Activated T-cell treated with anti-CD3 and anti-CD28 coated beads for 48 hours (primary cell): ENCODE measurements around the gene E2F4.

Experiments used
- DNase-seq: peaks from one replicate; pipeline ENCODE4 v3.0.0-alpha.2; 2020; ENCODE audit warnings: low read depth

The E2F4 gene

DNA sequence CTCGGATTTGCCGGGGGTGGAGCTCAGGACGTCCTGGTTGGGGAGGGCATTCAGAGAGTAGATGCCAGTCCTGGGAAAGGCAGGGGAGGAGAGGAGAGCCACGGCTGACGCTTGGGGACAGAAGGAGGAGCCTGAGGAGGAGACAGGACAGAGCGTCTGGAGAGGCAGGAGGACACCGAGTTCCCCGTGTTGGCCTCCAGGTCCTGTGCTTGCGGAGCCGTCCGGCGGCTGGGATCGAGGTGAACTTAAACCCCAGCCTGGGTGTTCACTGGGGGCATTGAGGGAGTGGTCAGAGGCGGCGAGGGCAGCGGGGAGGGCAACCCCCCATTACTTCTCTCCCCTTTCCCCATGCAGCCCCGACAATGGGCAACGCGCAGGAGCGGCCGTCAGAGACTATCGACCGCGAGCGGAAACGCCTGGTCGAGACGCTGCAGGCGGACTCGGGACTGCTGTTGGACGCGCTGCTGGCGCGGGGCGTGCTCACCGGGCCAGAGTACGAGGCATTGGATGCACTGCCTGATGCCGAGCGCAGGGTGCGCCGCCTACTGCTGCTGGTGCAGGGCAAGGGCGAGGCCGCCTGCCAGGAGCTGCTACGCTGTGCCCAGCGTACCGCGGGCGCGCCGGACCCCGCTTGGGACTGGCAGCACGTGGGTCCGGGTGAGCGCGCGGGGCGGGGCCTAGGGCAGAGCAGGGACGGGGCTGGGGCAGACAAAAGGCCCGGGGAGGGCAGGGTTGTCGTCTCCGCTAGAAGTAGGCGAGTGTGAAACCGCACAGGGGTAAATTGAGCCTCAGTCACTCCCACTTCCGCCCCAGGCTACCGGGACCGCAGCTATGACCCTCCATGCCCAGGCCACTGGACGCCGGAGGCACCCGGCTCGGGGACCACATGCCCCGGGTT, 17.9 kb upstream of the E2F4 start:
- no peak for DNase-seq

DNA sequence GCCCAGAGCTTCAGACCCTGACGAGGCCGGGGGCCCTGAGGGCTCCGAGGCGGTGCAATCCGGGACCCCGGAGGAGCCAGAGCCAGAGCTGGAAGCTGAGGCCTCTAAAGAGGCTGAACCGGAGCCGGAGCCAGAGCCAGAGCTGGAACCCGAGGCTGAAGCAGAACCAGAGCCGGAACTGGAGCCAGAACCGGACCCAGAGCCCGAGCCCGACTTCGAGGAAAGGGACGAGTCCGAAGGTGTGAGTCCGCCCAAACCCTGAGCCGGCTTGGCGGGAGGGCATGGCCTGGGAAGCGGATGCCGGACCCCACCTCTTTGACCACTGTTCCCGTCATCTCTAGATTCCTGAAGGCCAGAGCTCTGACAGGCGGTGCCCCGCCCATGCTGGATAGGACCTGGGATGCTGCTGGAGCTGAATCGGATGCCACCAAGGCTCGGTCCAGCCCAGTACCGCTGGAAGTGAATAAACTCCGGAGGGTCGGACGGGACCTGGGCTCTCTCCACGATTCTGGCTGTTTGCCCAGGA, 17.2 kb upstream of the E2F4 start:
- DNase-seq = no peak

DNA sequence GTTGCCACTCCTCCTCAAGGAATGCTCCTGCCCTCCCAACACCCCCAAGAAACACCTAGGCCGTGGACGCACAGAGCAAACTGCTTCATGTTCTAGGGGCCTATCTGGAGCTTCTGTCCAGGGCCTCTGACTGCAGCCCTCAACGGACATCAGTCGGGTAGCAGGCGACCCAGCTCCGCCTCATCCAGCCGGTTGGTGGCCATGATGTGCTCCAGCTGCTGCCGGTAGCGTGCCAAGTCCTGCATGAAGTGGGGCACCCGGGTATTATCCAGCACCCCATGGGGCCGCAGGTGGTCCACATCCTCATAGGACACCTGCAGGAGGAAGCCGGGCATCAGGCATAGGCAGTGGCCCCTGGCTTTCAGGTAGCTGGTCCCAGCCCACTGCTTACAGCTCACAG, 15.3 kb upstream of the E2F4 start:
- DNase-seq = no peak

DNA sequence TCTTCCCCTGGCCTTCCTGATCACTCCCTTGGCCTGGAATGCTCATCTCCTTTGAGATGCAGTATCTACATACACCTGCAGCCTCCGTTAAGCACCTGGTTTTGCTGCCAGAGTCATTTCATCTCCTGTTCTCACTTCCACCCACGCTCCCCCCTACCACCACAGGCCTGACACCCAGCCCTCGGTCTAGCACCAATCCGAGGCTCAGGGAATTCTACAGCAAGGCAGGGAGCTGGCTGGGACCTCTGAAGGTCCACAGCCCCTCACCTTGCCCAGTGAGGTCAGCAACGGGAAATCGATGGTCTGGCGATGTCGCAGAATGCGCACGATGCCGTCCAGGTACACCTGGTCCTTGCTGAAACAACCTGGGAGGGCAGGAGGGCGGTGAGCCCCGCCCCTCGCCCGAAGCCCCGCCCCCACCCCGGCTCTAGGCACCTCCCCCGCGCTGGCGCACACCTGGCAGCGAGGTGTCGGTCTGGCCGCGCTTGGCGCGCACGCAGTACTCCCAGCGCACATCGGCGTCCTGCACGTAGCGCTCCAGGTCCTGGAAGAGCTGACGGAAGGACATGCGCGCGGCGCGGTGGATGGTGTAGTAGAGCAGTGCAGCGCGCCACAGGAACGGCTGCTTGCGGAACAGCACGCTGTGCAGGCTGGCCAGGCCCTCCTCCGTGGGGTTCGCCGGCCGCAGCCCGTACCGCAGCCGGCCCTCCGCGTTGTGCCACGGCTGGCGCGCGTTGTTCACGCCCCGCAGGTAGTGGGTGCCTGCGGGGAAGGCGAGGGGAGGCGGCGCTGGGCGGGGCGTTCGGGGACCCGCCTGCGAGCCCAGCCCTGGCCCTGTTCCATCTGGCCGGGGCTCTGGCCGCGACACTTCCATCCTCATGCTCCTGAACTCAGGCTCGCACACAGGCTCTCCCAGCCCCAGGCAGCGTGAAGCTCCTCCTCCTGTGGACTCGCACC, 13.9 kb upstream of the E2F4 start:
- no peak for DNase-seq

DNA sequence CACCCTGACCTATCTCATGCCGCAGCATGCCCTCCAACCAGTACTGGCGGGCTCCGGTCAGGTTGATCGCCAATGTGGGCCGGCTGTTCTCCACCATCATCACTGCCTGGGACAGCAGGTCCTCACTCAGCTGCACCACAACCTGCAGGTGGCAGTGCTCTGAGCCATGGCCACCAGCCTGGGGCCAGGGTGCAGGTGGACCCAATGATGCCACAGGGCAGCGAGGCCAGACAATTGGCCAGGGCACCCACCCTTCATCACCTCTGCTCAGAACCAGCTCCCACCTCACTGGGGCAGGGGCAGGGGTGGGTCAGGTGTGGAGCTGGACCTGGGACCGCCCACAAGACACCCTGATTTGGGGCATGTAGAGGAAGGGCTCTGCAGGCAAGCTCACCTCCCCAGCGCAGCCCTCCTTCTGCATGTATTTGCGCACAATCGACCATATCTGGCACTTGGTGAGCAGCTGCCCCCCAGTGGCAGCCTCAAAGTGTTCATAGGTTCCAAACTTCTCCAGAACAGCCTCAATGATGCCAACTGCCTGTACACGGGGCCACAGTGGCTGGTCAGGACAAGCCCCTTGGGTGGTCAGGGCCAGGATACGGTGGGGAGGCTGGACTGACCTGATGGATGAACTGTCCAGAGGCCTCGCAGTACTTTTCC, 12.4 kb upstream of the E2F4 start:
- no peak for DNase-seq

DNA sequence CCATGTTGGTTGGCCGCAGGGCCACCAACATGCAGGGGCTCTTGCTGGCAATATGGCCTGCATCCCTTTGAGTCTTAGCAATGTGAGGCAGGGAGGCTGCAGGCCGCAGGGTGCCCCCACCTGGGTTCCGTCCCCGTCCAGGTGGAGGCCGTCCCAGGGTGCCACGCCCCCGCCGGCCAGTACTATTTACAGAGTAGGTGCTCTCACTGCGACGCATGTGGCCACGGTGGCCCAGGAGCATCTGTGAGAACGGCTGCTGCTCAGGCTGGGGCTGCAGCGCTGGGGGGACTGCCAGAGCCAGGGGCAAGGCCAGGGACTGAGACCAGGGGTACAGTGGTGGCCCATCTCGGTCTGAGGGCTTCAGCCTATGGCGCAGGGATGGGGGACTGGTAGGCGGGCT, 11.8 kb upstream of the E2F4 start:
- DNase-seq = no peak

DNA sequence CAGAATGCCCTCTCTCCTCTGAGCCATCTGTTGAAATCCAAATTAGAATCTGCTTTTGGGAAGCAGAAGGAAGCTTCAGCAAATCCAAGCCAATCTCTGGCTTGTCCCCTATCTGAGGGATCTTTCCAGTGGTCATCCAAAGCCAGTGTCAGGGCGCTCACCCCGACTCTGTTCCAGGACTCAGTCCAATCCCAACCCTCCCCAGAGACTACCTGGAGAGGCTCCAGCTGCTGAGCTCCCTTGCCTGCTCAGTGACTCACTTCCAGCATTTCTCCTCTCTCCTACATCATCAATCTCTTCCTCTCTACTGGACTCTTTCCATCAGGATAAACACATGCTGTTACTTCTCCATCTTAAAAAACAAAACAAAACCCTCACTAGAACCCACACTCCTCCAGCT, 10.6 kb upstream of the E2F4 start:
- no peak for DNase-seq

DNA sequence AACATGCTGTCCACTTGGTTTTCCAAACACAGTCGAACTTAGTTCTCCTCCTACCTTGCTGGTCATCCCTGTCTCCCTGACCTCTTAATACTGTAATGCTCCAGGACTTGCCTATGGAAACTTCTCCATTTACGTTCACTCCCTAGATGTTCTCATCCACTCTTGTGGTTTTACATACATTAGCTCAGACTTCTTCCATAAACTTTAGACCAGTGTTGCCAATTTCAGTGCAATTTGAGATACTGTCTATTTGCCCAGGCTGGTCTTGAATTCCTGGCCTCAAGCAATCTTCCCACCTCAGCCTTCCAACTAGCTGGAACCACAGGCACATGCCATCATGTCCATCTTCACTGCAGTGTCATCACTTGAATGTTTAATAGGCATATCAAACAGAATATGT, 9.7 kb upstream of the E2F4 start:
- no peak for DNase-seq

DNA sequence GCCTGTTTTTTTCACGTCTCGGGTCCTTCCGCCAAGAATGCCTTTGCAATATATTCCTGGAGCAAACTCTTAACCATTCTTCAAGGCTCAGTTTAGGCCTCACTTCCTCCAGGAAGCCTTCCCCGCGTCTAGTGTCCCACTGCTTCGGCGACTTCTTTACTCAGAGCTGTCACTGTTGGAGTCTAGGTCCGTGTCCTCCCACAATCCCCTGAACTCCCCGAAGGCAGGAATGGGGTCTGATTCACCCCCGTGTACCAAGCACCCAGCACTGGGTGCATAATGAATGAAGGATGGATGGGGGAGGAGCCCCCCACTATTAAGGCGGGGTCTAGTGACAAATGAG, 8.7 kb upstream of the E2F4 start:
- no peak for DNase-seq

DNA sequence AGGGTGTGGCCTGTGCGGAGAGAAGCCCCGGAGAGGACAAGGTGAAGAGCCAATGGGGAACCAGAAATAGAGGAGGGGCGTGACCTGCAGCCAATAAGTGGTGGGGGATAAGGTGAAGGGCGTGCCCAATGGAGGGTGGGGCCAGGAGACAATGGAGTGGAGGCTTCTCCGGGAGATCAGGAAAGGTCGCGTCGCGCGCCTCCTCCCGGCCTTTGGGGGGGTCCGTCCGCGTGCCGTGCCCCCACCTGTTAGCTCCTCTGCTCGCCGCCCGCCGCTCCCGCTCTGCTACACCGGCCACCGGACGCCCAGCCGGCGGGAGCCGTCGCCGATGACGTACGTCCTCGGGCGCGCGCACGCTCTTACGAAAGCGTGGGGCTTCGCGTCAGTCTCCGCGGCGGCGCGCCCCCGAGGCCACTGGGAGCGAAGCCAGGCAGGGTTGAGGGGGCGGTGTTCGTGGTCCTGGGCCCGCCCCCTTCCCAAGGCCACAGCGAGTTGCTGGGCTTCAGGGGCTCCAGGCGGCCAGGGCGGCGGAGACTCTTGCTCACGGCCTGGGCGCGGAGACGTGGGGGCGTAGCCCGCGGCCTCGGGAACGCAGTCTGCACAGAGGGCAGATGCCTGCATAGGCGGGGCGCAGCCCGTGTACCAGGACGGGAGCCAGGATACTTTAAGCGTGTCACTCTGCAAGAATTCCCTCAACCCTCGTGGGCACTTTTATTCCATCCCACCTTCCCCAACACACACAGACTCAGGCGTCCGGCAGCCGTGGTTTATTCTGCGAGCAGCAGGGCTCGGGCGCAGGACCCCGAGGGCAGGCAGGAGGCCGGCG, 8.1 kb upstream of the E2F4 start, which contains the start of gene MATCAP1:
MATCAP1 (minus strand) TSS at position 337 of the 826 bp plus-strand sequence. CDS start 3,353 bp downstream, outside the sequence.
- peak; percentile 88 for DNase-seq

DNA sequence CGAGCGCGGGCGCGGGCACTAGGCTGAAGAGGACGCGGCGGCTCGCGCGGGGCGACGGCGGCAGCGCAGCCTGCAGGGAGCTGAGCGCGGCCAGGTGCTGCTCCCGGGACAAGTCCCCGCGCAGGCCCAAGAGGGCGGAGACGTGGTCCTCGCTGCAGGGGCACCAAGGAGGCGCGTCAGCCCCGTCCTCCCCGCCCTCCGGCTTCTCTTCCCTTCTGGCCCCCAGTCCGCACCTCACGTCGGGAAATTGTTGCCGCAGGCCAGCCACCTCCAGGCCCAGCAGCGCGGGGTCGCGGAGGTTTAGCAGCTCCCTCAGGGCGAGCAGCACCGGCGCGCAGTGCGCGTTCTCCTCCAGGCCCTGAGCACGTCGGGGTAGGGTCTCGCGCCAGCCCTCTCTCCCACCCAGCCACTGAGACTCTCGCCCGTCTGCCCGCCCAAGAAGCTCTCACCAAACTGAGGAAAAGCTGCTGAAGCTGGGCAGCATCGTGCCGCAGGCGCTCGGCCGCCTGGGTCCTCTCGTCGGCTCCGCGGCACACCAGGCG, 7.4 kb upstream of the E2F4 start:
- no peak for DNase-seq

DNA sequence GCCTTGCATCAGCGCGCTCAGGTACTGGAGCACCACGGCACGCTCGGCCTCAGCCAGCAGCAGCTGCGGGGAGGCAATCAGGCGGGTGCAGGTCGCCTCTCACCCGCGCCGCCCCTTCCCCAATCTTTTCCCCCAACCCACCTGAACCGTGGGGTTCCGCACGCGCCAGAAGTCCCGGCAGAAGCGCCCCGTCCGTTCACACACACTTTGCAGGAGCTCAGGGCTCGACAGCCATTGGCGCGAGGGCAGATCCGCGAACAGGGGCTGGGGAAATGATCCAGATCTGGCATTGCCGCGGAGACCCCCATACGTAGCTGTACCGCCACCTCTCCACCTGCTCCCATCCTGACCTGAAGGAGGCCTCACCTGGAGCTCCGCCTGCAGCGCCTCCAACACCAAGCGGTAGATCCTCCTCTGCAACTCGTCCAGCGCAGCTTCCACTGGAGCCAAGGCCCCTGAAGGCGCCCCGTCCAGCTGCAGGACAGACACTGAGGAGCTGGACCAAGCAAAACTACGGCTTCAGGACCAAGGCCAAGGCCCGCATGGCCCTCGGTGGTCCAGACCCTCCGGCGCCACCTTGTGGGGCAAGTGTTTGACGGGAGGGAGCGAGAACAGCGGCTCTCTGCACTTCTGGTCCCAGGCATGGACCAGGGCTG, 6.8 kb upstream of the E2F4 start:
- peak; percentile 83 for DNase-seq

DNA sequence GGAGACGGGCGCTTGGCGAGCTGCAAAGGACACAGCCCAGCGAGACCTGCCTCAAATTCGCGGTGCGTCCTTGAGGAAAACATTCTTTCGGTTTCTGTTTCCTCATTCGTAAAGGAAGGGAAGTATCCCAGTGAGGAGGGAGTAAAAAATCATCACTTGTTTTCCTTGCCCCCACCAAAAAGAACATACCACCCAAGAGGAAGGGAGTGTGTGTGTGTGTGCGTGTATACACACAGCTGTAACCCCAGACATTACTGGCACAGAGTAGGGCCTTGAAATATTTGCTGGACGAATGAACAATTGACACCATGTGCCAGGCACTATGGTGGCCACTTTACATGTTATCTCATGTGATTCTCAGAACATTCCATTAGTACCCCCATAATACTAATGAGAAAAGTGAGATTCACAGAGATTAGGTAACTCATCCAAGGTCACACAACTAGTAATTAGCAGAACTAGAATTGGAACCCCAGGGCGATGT, 6.3 kb upstream of the E2F4 start:
- DNase-seq = no peak

DNA sequence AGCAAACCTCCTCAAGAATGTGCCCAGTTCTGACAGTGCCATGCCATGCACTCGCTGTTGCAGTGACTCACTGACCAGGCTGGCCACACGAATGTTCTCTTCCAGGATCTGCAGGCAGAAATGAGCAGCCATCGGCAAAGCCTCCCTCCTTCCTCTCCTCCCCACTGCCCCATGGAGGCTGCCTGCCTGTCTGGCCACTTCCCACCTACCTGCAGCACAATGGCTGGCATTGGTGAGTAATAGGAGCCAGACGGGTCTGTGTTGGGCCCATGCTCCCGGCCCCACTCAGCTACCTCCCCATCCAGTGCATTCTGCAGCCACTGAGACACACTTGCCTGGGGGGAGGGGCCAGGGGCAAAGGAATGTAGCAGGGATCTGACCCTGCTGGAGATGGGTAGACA, 5.4 kb upstream of the E2F4 start:
- no peak for DNase-seq

DNA sequence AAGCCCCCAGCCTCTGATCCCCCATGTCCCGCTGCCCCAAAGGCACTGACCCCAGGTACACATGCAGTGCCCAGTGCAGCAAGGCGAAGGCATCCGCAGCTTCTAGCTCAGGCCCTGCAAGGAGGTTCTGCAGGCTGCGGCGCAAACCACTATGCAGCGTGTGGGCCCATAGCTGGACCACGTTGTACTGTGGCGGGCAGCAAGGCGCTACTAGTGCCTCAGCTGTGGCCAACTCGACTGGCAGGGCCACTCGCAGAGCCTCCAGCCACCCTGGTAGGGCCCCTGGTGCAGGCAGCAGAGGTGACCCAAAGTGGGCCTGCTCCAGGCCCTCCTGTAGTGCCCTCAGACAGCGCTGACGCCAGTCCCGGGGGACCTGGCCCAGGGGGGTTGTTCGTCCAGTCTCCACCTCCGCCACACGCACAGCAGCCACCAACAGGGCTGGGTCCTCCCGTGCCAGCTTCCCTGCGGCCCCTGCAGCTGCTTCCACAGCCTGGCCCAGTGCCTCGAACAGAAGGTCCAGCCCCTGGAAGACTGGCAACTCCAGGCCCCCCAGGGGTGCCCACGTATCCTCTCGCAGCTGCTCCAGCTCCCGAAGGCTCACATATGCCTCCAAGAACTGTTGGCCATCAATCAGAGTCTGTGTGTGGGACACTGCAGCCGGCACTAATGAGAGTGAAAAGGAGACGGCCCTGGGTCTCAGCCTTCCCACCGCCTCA, 4.6 kb upstream of the E2F4 start:
- DNase-seq = no peak

DNA sequence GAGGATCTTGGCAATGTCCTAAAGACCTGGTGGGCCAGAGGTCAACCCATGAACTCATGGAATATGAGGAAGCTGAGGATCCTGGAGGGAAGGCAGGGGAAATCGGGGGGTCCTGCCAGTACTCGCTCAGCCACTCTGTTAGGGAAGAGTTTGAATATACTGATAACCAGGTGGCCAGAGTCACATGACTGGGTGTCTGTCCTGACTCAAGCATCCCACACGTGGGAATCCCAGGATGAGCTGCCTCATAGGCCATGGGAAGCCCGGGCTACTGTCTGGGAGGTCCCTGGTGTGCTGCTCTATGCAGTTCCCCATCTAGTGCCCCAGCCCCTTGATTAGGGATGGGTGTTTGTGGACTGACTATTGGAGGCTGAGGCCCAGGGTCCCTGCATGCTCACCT, 3.6 kb upstream of the E2F4 start:
- DNase-seq = no peak

DNA sequence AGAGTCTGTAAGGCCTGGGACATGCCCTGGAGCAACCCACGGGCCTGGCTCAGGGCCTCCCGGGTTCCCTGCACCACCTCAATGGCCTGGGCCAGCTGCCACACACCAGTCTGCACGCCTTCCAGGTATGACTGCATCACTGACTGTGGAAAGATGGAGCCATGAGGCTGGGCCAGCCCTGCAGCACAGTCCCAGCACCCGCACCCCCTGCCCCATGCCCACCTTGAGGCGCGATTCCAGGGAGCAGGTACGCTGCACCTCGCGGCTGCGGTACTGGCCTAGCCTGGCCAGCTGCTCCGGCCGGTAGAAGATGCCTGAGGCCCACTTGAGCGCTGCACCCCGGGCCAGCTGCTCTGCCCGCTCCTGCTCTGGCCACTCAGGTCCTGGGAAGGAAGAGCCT, 3.2 kb upstream of the E2F4 start:
- no peak for DNase-seq

DNA sequence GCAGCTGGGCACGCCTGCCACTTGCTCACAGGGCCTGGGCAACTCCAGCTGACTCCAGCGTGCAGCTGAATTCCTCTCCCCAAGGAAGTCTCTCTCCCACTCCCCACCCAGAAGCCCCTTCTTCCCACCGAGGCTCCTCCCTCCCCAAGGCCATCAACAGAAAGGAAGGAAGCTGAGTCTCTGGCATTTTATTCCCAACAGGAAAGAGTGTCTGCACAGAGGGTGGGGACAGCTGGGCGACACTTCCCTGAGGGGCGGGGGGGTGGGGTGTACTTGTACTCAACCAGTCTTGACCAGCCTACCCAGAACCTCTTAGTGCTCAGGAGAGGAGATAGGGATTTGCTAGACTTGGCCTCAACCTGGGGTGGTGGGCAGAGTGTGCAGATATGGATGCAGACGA, 1.9 kb upstream of the E2F4 start, which contains the start of gene EXOC3L1:
EXOC3L1 (minus strand) TSS at position 96 of the 400 bp plus-strand sequence. CDS start 460 bp downstream, outside the sequence.
- no peak for DNase-seq
